ENCODE measurements around the gene TMEM130.
"Not testable (repeated sequence)": the region's sequence is repeated elsewhere in the genome, so short reads cannot be mapped to it uniquely, and the experiment has no call there.

The TMEM130 gene

DNA sequence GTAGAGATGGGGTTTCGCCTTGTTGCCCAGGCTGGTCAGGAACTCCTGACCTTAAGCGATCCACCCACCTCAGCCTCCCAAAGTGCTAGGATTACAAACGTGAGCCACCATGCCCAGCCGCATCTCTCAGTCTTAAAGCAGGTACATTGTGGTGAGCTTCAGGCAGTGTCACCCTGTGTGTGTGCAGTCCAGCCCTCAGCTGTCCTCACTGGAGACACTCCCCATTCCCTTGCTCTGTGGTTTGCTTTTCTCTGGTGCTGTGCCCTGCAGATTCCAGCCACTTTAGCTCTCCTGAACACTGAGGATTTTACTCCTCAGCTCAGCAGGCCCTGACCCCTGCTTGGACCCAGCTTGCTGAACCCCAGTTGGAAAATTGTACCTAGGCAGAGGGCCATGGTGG, 14.6 kb upstream of the TMEM130 start:
- in situ Hi-C loops (cut with MboI; ENCODE audit: low sequenced_read_pairs) = no loop called here
- Histone ChIP-seq H3K36me3 (replicated peaks) (peaks cover 42% of the 10 kb centered on the region), H3K9me3 (no peaks in the 10 kb centered on the region), H3K4me3 (no peak overlapping the region), H3K4me1 (no peaks in the 10 kb centered on the region), H3K27me3 (ENCODE audit: low read depth) (no peaks in the 10 kb centered on the region)
- DNase-seq (ENCODE audit: low spot score in 2 of 2) = no peak

DNA sequence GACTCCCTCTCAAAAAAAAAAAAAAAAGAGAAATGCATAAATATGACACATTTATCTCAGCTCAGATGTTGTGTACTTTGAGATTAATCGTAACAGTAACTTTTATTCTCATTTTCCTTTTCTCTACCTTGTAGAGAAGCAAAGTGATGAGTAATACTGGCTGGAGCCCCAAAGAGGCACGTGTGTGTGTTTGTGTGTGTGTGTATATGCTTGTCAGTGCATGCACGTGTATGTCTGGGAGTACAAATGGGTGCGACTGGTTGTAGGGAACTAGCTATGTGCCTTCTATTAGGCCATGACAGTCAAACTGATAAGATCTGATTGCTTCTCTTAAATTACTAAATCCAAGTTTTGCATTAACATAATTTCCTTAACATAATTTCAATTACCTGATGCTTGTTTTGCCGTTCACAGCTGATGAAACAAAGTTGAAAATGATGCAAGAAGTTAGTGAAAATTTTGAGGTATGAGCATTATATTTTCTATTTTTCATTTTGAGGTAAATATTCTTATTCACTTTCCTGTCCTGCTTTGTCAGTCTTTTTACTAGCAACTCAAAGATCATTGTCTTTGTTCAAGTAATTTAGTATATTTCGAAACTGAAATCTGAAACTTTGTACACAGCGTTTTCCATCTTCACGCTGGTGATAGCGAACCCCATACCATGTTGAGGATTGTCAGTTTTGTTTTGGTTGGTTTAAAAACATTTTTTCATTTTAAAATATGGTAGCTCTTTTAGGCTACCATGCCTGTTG, 11.9 kb upstream of the TMEM130 start:
- peaks cover 37% of the 10 kb centered on the region for H3K36me3 ChIP-seq (replicated peaks)
- H3K4me1 ChIP-seq = no peaks in the 10 kb centered on the region; the same call in 1 of the 2 replicates
- no peaks in the 10 kb centered on the region for H3K9me3 ChIP-seq
- H3K27me3 ChIP-seq (ENCODE audit: low read depth) = no peaks in the 10 kb centered on the region
- no peak overlapping the region for H3K4me3 ChIP-seq
- in situ Hi-C loops (cut with MboI; ENCODE audit: low sequenced_read_pairs) = no loop called here
- no peak for DNase-seq (ENCODE audit: low spot score in 2 of 2)

DNA sequence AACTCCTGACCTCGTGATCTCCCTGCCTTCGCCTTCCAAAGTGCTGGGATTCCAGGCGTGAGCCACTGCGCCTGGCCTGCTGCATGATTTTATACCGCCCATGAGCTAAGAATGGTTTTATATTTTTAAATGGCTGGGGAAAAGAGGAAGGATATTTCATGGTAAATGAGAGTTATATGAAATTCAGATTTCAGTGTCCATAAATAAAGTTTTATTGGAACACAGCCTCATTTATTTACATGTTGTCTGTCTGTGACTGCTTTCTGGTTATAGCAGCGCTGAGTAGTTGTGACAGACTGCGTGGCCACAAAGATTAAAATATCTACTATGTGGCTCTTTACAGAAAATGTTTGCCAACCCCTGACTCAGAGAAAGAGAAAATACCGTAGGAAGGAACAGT, 10.7 kb upstream of the TMEM130 start:
- Histone ChIP-seq H3K4me1 (no peaks in the 10 kb centered on the region; the same call in 1 of the 2 replicates), H3K27me3 (ENCODE audit: low read depth) (no peaks in the 10 kb centered on the region), H3K4me3 (no peak overlapping the region), H3K36me3 (replicated peaks) (peaks cover 33% of the 10 kb centered on the region), H3K9me3 (no peaks in the 10 kb centered on the region)
- DNase-seq (ENCODE audit: low spot score in 2 of 2) = no peak
- in situ Hi-C loops (cut with MboI; ENCODE audit: low sequenced_read_pairs) = no loop called here

DNA sequence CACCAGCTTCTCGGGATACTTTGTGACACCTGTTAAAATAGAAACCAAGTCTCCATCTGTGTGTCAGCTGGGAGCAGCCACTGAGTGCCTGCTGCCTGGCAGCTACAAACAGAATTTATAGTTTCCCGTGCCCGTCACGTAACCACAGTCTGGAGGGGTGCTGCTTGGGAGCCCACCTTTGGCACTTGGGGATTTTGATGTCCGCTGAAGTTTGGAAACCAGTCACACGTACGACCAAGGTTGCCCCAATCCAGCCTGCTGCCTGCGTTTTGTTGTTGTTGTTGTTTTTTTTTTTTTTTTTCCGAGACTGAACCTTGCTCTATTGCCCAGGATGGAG, 10.1 kb upstream of the TMEM130 start:
- H3K4me3 ChIP-seq = peak overlapping the region; percentile 87
- H3K27me3 ChIP-seq (ENCODE audit: low read depth) = no peaks in the 10 kb centered on the region
- in situ Hi-C loops (cut with MboI; ENCODE audit: low sequenced_read_pairs) = no loop called here

DNA sequence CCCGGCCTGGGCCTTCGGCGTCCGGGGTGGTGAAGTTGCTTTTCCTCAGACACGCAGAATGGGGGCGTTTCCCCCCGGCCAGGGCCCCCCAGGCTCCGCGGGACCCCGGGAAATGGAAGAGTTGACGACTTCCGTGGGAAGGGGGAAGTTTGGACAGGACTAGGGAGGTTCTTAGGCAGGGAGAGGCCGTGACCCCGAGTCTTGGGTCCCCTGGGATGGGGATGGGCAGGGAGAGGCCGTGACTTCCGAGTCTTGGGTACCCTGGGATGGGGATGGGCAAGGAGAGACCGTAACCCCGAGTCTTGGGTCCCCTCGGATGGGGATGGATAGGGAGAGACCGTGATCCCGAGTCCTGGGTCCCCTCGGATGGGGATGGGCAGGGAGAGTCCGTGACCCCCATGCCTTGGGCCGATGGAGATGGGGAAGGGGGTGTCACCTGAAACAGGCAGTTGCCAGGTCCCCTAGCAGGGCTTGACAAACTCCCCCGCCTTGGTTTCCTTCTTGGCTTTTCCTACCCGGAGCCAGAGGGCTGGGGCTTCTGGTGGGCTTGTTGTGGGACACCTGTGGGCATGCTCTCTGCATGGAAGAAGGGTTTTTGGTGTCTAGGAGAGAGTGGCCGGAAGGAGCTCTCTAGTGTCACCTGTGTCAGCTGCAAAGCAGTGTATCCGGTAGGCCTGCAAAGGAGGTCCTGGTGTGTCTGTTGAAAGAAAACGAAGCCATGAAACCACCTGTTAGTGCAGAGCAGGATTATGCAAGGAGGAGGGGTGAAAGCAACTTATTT, 9.6 kb upstream of the TMEM130 start:
- peak overlapping the region; percentile 87 for H3K4me3 ChIP-seq
- no peaks in the 10 kb centered on the region for H3K27me3 ChIP-seq (ENCODE audit: low read depth)
- H3K9me3 ChIP-seq = no peaks in the 10 kb centered on the region
- H3K4me1 ChIP-seq = no peaks in the 10 kb centered on the region; the same call in 1 of the 2 replicates
- peak; percentile 21 to 56 for DNase-seq (ENCODE audit: low spot score in 2 of 2)
- in situ Hi-C loops (cut with MboI; ENCODE audit: low sequenced_read_pairs) = no loop called here
- H3K36me3 ChIP-seq (replicated peaks) = peaks cover 28% of the 10 kb centered on the region

More for the DNA sequence above, 10.1 kb upstream of the TMEM130 start:
- Histone ChIP-seq H3K9me3 (no peaks in the 10 kb centered on the region), H3K4me1 (no peaks in the 10 kb centered on the region; the same call in 1 of the 2 replicates), H3K36me3 (replicated peaks) (peaks cover 33% of the 10 kb centered on the region)
- no peak for DNase-seq (ENCODE audit: low spot score in 2 of 2)

DNA sequence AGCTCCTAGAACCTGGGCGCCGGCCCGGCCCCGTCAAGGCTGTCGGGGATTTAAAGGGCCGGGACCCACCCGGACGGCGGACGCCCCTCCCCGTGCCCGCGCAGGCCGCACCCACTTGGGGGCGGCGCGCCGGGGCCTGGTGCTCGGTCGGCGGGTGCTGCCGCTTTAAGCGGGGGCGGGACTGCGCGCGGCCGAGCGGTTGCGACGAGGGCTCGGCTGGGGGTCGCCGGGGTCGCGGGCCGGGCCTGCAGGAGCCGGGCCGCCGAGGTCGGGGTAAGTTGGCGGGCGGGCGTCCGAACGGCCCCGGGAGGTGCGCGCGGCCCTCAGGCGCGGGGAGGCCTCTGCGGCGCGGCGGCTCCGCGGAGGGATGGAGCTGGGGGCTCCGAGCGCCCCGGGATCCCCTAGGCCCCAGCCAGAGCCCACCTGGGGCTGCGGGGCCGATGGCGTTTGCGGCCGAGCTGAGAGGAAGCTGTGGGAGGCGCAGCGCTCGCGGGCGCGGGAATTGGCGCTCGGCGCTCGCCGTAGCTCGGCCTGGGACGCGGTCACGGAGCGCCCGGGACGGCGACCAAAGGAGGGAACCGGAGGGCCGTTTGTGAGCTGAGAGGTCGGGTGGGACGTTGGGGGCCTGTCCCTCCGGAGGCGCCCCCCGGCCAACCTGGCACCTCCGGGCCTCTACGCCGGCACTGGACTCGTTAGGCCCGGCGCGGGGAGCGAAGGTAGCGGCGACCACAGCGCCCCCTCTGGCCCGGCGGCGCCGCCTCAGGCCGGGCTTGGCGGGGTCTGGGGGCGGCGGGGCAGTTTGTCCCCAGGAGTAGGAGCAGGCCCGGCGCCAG, 8.8 kb upstream of the TMEM130 start, which contains the start of gene TRRAP:
Gene TRRAP (plus strand): TSS at position 168 of the 833 bp plus-strand sequence. CDS start 2,619 bp downstream, outside the sequence.
- DNase-seq (ENCODE audit: low spot score in 2 of 2) = peak; percentile 63 to 81
- H3K9me3 ChIP-seq = no peaks in the 10 kb centered on the region
- in situ Hi-C loops (cut with MboI; ENCODE audit: low sequenced_read_pairs) = no loop called here
- no peaks in the 10 kb centered on the region for H3K27me3 ChIP-seq (ENCODE audit: low read depth)
- H3K4me1 ChIP-seq = no peaks in the 10 kb centered on the region; the same call in 1 of the 2 replicates
- peaks cover 23% of the 10 kb centered on the region for H3K36me3 ChIP-seq (replicated peaks)
- H3K4me3 ChIP-seq = peak within 1 kb of the TSS; percentile 87

DNA sequence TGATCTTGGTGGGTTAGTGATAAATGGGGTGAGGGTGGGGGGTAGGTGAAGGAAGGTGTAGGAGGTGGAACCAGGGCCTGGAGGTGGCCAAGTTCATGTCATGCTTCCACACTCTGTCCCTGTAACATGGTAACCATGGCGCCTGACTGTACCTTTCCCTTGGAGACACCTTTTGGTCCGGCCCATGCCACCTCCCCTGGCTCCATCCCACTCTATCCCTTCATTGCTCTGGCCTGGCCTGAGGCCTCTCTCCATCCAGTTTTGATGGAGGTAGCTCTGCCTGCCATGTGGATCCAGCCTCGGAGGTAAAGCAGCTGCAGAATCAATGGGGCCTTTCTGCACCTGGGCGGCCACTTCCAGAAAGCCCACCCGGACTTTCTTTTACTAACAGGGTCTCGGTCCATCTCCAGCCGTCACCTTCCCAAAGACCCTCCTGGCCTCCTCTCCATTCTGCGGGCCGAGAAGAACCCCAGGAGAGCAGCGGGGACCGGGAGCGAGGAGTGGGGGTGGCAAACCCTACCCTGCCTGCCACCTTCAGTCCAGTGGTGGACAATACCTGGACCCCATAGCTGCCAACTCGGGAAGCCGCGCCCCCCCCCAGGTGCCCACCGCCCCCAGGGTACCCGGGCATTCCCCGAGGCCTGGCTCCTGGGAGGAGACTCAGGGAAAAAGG, 8.0 kb upstream of the TMEM130 start:
- no peak for DNase-seq (ENCODE audit: low spot score in 2 of 2)
- no peaks in the 10 kb centered on the region for H3K9me3 ChIP-seq
- peak overlapping the region; percentile 35 for H3K4me3 ChIP-seq
- H3K4me1 ChIP-seq = no peaks in the 10 kb centered on the region; the same call in 1 of the 2 replicates
- peaks cover 18% of the 10 kb centered on the region for H3K36me3 ChIP-seq (replicated peaks)
- H3K27me3 ChIP-seq (ENCODE audit: low read depth) = no peaks in the 10 kb centered on the region
- in situ Hi-C loops (cut with MboI; ENCODE audit: low sequenced_read_pairs) = no loop called here

DNA sequence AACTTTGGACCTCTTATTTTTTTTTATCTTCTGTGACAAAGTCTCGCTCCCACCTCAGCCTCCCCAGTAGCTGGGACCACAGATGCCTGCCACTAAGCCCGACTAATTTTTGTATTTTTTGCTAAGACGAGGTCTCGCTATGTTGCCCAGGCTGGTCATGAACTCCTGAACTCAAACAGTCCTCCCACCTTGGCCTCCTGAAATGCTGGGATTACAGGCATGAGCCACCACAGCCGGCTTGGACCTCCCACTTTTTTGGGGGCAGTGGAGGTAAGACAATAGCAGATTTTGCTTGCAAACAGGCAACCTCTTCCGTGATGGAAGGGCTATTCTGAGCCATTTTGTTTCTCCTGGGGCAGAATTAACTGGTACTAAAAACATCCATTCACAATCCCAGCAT, 7.3 kb upstream of the TMEM130 start:
- no peaks in the 10 kb centered on the region; the same call in 1 of the 2 replicates for H3K4me1 ChIP-seq
- no peaks in the 10 kb centered on the region for H3K9me3 ChIP-seq
- in situ Hi-C loops (cut with MboI; ENCODE audit: low sequenced_read_pairs) = no loop called here
- peaks cover 13% of the 10 kb centered on the region for H3K36me3 ChIP-seq (replicated peaks)
- no peak for DNase-seq (ENCODE audit: low spot score in 2 of 2)
- no peak overlapping the region for H3K4me3 ChIP-seq
- no peaks in the 10 kb centered on the region for H3K27me3 ChIP-seq (ENCODE audit: low read depth)

DNA sequence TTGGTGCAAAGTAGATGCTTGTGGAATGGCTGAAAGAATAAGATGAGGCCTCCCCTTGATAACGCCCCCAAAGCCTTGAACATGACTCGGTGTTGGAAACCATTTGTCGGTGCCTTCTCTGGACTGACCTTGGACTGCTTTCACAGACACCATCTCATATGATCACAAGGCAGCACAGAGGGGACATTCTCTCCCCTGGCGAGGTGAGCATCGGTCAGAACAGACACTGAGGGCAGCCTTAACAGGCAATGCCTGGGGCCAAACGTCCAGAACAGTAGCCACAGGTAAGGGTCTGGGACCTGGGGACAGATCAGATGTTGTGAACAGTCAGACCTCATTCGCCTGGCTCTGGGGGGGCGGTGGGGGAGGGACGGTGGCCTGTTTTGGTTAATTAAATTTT, 5.7 kb upstream of the TMEM130 start:
- in situ Hi-C loops (cut with MboI; ENCODE audit: low sequenced_read_pairs) = no loop called here
- Histone ChIP-seq H3K4me3 (no peak overlapping the region), H3K9me3 (no peaks in the 10 kb centered on the region), H3K27me3 (ENCODE audit: low read depth) (no peaks in the 10 kb centered on the region), H3K4me1 (no peaks in the 10 kb centered on the region; the same call in 1 of the 2 replicates), H3K36me3 (replicated peaks) (no peaks in the 10 kb centered on the region; the same call in 1 of the 2 replicates)
- no peak for DNase-seq (ENCODE audit: low spot score in 2 of 2)

DNA sequence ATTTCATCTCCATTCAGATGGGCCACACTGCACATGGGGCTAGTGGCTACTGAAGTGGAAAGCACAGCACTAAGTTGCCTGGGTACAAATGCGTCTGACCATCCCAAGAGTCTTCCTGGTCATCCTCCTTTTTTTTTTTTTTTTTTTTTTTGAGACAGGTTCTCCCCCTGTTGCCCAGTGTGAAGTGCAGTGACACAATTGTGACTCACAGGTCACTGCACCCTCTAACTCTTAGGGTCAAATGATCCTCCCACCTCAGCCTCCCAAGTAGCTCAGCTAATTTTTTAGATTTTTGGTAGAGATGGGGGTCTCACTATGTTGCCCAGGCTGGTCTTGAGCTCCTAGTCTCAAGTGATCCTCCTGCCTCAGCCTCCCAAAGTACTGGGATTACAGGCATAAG, 5.1 kb upstream of the TMEM130 start:
- Histone ChIP-seq H3K9me3 (no peaks in the 10 kb centered on the region), H3K4me3 (no peak overlapping the region), H3K4me1 (no peaks in the 10 kb centered on the region; the same call in 1 of the 2 replicates), H3K27me3 (ENCODE audit: low read depth) (no peaks in the 10 kb centered on the region), H3K36me3 (replicated peaks) (no peaks in the 10 kb centered on the region)
- in situ Hi-C loops (cut with MboI; ENCODE audit: low sequenced_read_pairs) = no loop called here
- DNase-seq (ENCODE audit: low spot score in 2 of 2) = no peak

DNA sequence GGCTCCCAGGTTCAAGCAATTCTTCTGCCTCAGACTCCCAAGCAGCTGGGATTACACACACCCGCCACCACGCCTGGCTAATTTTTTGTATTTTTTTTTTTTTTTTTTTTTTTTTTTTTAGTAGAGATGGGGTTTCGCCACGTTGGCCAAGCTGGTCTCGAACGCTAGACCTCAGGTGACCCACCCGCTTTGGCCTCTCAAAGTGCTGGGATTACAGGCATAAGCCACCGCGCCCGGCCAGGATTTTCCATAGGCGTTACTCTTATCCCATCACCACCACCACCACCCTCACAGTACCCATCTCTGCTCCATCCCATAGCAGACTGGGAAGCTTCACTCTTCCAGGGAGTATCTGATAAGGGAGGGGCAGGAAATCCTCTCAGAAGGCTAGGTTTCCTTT, 3.8 kb upstream of the TMEM130 start:
- in situ Hi-C loops (cut with MboI; ENCODE audit: low sequenced_read_pairs); DNase-seq (ENCODE audit: low spot score in 2 of 2); H3K4me3 ChIP-seq; H3K27me3 ChIP-seq (ENCODE audit: low read depth); H3K36me3 ChIP-seq (replicated peaks); H3K4me1 ChIP-seq; H3K9me3 ChIP-seq: not testable (repeated sequence)

DNA sequence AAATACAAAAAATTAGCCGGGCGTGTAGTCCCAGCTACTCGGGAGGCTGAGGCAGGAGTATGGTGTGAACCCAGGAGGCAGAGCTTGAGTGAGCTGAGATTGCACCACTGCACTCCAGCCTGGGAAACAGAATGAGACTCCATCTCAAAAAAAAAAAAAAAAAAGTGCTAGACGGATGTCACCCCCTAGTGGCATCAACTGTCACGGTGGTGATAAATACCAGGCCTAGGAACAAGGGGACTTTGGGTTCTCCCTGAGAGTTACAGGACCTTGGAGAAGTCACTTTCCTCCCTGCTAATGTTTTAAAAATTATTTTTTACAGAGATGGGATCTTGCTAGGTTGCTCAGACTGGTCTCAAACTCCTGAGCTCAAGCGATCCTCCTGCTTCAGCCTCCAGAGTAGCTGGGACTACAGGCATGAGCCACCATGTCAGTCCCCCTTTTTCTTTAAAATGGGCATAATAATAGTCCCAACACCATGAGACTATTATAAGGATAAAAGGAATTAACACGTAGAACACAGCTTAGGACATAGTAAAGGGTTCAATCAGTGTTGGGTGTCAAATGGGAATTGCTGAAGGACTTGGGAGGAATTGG, 2.6 kb upstream of the TMEM130 start:
- no peaks in the 10 kb centered on the region for H3K4me1 ChIP-seq
- H3K9me3 ChIP-seq = no peaks in the 10 kb centered on the region
- no peaks in the 10 kb centered on the region for H3K36me3 ChIP-seq (replicated peaks)
- in situ Hi-C loops (cut with MboI; ENCODE audit: low sequenced_read_pairs) = no loop called here
- no peak overlapping the region for H3K4me3 ChIP-seq
- H3K27me3 ChIP-seq (ENCODE audit: low read depth) = peaks cover 2% of the 10 kb centered on the region; the same call in 1 of the 2 replicates
- DNase-seq (ENCODE audit: low spot score in 2 of 2) = peak in 1 of 2 experiments; percentile 33

All from HAP-1 (cell line).